NCI-H1417 treated with DMSO at 0.1 percent for 48 hours (cell line): Measurements from ENCODE around the gene ATP5MC3.

Experiments used
- DNase-seq: peaks from one replicate; lab custom pipeline; 2025; lab: John Stamatoyannopoulos, UW

The ATP5MC3 gene

GRCh38 chr2:175167792-175168563, 13.5 kb downstream of the ATP5MC3 start, which contains the start of gene ATF2:
Gene ATF2 (minus strand): TSS chr2:175168203. CDS start chr2:175136443, 31,760 bp downstream.
- DNase-seq, result peak; percentile 96

DNA sequence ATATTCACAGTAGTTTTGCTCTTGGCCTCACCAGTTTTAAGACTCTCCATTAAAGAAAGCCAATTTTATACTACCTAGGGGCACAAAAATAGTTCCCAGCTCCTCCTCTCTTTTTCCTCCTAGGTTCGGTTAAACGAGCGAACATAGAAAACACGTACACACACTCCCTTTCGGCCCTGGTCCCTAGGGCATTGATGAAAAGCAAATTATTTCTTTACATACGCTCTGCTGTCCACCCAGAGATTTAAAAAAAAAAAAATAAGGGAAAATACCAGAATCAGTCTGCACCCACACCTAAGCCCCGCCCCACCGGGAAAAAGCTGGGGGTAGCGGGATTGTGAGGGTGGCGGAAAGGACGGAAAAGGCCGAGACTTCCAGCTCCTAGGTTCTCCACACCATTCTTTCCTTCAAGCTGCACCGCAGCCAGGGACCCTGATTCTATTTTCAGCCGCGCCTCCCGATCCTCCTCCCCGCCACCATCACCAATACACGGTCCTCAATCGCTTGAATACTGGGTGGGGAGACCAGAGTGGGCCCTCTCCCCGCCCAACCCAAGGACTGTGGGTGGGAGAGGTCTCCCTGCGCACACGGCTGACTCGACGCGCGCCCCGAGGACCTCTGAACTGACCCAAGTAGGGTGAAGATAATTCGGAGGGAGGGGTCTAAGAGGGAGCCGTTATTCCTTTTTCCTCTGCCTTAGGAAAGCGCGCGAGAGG, 14.3 kb downstream of the ATP5MC3 start:
- DNase-seq, result no peak

DNA sequence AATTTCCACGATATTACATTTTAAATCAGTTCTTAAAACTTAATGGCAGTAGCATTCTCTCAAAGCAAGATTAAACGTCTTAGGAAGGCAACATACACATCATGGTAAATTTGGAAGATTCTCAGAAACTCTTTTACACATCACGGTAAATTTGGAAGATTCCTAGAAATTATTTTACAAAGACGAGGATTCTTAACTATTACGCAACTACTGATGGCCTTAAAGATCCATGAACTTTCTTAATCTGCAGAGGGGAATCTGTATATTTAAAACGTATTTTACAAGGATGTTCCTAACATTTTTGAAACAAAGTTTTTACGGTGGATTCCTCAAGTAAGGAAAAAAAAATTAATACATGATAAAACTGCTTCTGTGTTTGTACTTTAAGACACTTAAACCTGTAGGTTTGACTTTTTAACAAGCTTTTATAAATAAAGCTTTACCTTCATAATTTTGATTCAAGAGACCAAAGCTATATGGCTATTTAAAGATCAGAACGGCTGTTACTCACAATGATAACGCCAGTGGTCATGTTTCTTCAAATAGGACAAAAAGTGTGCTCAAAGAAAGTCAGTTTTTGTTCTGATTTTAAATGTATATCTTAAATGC, 15.2 kb downstream of the ATP5MC3 start:
- no peak for DNase-seq

GRCh38 chr2:175164235-175164634, 17.3 kb downstream of the ATP5MC3 start:
- no peak for DNase-seq

- DNase-seq, result no peak
These were observed 22.6 kb downstream of the ATP5MC3 start for GRCh38 chr2:175158894-175159293.

- no peak for DNase-seq
These were observed 25.0 kb downstream of the ATP5MC3 start for GRCh38 chr2:175156534-175156933.

DNA sequence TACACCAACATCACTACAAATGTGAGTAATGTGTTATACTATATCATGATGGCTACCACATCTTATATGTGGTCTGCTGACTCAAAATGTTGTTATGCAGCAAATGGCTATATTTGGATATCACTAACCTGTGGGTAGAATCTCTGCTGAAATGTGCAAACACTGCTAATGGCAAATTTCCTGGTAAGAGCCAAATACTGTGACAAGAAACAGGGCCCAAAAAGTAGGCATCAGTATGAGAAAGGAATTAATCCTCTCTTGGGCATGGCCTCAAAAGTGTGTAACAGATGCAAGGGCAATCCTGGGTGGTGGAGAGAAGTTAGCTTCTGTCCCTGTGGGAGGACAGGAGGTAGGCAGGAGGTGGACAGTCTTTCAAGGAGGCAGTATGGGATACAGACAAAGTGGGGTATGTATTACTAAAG, 26.8 kb downstream of the ATP5MC3 start:
- no peak for DNase-seq

DNA sequence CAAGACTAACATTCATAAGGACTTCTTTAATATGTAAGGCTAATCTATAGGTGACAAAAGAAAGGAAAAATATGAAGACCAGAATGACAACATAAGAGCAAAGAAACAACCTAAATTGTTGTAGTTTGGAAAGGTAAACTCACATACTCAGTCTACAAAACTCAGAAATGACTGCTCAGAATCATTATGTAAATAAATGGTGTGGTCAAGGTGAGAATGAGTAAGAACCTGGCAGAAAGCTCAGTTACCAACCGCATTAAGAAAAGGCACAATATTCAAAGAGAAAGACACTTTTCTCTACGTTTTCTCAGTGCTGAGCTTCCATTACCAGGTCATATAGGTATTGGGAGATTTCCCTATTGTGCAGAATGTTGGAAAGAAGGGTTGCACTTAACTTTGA, 29.3 kb downstream of the ATP5MC3 start:
- DNase-seq, result no peak

- DNase-seq, result no peak
These were observed 29.7 kb downstream of the ATP5MC3 start for GRCh38 chr2:175151791-175152190.

DNA sequence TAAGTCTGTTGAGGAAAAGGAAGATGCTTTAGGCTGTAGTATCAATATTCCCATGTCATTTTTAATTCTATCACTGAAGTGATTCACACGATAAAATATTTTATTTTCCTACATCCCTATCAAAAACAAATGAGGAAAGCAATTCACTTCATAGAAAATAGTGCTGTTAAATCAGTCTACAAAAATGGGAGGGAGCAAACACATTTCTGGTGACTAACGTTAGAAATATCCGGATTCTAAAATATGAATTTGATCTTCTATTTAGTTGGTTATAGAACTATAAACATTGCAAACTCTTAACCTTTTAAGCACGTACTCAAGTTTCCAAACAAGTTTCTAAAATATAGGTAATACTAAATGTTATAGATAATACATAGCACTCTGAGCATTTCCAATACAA, 34.3 kb downstream of the ATP5MC3 start:
- DNase-seq, result no peak

DNA sequence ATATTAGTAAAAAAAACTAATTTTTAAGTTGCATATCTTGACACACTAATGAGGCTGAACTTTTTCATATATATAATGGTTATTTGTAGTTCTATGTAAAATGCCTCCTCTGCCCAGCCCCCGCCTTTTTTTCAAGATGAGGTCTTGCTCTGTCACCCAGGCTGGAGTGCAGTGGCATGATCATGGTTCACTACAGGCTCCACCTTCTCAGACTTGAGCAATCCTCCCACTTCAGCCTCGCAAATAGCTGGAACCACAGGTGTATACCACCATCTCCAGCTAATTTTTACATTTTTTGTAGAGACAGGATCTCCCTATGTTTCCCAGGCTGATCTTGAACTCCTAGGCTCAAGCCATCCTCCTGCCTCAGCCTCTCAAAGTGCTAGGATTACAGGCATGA, 37.8 kb downstream of the ATP5MC3 start:
- no peak for DNase-seq

DNA sequence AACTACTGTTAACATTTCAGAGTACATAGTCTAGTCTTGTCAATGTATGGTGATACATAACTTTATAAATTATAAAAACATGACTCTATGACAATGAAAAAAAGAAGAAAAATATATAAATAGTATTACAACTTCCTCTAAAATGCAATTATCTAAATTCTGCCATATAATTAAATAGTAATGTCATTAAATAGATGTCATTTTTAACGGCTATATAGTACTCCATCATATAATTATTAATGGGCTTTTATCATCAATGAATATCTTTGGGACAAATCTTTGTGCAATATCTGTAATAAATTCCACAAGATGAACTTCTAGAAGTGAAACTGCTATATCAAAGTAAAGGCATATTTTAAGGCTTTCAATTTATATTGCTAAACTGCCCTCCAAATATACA, 38.3 kb downstream of the ATP5MC3 start:
- DNase-seq, result no peak

DNA sequence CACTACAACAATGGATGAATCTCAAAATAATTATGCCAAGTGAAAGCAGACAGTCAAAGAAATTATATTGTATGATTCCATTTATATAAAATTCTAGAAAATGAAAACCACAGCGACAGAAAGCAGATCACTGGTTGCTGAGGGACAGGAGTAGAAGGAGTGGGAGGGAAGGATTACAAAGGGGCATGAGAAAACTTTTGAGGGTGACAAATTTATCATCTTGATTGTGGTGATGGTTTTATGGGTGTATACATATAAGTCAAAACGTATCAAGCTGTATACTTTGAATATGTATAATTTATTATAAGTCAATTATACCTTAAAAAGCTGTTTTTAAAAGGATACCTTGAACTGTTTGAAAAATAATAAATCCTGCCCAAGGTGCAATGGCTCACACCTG, 41.2 kb downstream of the ATP5MC3 start:
- no peak for DNase-seq

- no peak for DNase-seq
These were observed 43.7 kb downstream of the ATP5MC3 start for GRCh38 chr2:175137793-175138192.

DNA sequence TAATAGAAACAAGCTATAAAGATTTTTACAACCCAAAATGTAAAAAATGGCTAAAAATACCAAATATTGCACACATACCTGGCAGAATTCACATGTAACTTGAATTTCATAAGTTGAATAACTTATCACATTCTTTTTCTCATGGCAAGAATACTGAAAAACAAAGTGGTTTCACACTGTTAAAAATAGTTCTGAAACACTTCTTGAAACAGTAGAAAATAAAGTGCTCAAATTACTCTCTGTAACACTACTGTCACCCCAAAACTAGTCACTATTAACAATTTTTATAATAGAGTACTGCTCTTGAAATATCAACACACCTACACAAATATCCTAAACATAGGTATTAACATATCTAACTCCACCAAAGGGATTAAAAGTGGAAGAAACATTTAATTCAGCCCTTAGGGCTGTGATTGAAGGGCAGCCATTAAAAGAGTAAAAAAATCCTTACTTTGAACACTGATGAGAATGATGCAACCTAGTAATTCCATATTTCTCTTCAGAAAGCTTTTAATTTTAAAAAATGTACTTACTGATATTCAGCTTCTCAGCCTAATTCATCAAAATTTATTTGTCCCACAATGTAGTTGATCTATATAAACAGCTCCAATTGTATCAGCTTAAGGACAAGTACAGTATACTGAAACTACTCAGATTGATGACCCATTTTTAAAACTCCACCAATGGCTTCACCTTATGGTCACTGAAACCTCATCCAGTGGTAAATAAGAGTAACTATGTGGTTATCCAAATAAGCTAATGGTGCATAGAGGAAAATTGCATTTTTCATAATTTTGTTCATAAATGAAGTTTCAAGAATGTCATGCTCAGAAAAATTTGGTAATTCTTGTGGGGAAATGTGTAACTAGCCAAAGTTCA, 44.9 kb downstream of the ATP5MC3 start:
- DNase-seq, result no peak

DNA sequence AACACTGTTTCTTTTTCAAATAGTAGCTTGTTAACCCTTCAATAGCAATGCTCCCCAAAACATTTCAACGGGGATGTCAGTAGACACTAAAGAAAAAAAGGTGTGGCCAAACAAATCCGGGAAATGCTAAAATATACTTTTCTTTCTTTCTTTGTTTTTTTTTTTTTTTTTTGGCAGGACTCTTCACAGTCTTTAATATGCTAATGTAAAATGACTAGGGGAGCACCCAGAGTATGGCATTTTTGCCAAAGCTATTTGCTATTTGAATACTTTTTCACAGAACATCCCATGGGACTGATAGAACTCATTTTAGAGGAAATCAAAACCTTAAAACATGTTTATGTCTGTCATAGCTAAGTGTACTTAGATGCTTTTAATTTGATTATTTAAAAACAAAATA, 45.6 kb downstream of the ATP5MC3 start:
- no peak for DNase-seq

GRCh38 chr2:175135177-175135576, 46.3 kb downstream of the ATP5MC3 start:
- DNase-seq, result no peak

DNA sequence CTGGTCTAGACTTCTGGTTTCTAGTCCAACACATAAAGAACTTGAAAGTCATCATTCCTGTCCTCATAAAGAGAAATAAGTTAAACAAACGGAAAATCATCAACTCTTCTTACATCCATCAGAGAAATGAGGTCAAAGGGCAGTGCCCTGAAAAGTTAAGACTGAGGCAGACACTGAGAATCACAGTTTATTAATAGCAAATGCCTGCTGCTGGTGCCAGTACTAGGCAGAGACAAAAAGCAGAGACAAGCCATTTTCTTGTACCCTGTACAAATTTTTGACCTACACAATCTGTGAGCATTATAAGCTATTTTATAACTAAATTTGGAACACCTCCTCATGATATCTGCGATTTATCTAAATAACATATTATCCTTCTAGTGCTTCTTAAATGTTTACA, 50.3 kb downstream of the ATP5MC3 start:
- DNase-seq, result no peak

DNA sequence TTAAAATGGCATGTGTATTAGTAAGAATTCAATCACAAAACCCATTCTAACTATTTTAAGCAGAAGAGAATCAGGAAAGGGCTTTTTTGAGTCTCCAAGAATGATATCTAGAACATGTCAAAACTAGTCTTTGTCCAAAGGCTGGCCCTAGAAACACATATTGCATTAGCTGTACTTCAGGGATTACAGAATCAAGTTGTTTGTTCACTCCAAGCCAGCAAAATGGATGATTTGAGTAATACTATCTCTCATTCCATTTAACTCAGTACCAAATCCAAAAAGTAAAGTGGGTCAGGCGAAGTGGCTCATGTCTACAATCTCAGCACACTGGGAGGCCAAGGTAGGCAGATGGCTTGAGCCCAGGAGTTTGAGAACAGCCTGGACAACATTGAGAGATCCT, 54.8 kb downstream of the ATP5MC3 start:
- no peak for DNase-seq
